SK-N-SH (cell line): ENCODE measurements around the gene PRDX5. TPM values are rescaled to one million over a fixed set of nuclear protein-coding genes. Genes with fewer than 3 reads are reported as not detected.

ENCODE experiments used
- CTCF ChIA-PET: fragments of 300-600, 350-600 bp; formaldehyde crosslinking; extraction: SDS; loops from one replicate; lab custom pipeline; 2021; lab: Yijun Ruan, JAX
- POLR2A ChIA-PET: fragments of 350-600 bp; sonication (Branson Sonifier 250); formaldehyde crosslinking; extraction: SDS; loops from one replicate; lab custom pipeline; 2020; ENCODE audit warnings: antibody characterized with exemption, inconsistent platforms; lab: Yijun Ruan, JAX
- DNase-seq: peaks from one replicate; pipeline ENCODE4 v3.0.0; 2012
- H2AFZ ChIP-seq: fragments of 200-600 bp; sonication (generic); 2 replicates; pipeline ENCODE4 v1.8.1; 2016; ENCODE audit warnings: antibody characterized with exemption, mild to moderate bottlenecking, low read depth
- H3F3A ChIP-seq: fragments of 200-600 bp; sonication (generic); replicated peaks from 2 replicates; pipeline ENCODE3; 2016; ENCODE audit warnings: antibody characterized with exemption, mild to moderate bottlenecking; ENCODE audit not compliant: insufficient read depth
- H3K27ac ChIP-seq, 2 experiments: fragments of 200-500 bp in 1 of 2; fragments of 200-600 bp in 1 of 2; sonication (Bioruptor generic) in 1 of 2; sonication (generic), shearing (Covaris generic) in 1 of 2; 2 replicates each; pipeline versions ENCODE4 v1.5.1 to v1.6.1; 2014 to 2016; ENCODE audit warnings: low read depth in 2 of 2, inconsistent platforms in 1 of 2, low read length in 1 of 2, mild to moderate bottlenecking in 1 of 2, mixed read lengths in 1 of 2
- H3K27me3 ChIP-seq: fragments of 200-600 bp; sonication (generic), shearing (Covaris generic); 2 replicates; pipeline ENCODE4 v1.6.1; 2016; ENCODE audit warnings: mixed run types; ENCODE audit not compliant: insufficient read depth
- H3K36me3 ChIP-seq, 2 experiments: fragments of 200-500 bp in 1 of 2; fragments of 200-600 bp in 1 of 2; sonication (Bioruptor generic) in 1 of 2; sonication (generic) in 1 of 2; replicated peaks in 1 of 2; 2 replicates each; pipeline versions ENCODE3 to v1.5.1; 2014 to 2016; ENCODE audit warnings: low read length in 1 of 2, mild to moderate bottlenecking in 1 of 2; ENCODE audit not compliant: insufficient read depth in 2 of 2, control insufficient read depth in 1 of 2
- H3K4me1 ChIP-seq, 2 experiments: fragments of 200-500 bp in 1 of 2; fragments of 200-600 bp in 1 of 2; sonication (Bioruptor generic) in 1 of 2; sonication (generic), shearing (Covaris generic) in 1 of 2; 2 replicates each; pipeline versions ENCODE4 v1.5.1 to v1.6.1; 2014 to 2016; ENCODE audit warnings: low read depth in 1 of 2, low read length in 1 of 2, mixed run types in 1 of 2; ENCODE audit not compliant: insufficient read depth in 2 of 2, control insufficient read depth in 1 of 2
- H3K4me2 ChIP-seq: fragments of 200-600 bp; sonication (generic), shearing (Covaris generic); 2 replicates; pipeline ENCODE4 v1.6.1; 2017; ENCODE audit warnings: mixed run types
- H3K4me3 ChIP-seq, 2 experiments: fragments of 200-500 bp in 1 of 2; fragments of 200-600 bp in 1 of 2; sonication (Bioruptor generic) in 1 of 2; sonication (generic), shearing (Covaris generic) in 1 of 2; 2 replicates each; pipeline versions ENCODE4 v1.5.1 to v1.8.1; 2014 to 2016; ENCODE audit warnings: low read depth in 2 of 2, inconsistent platforms in 1 of 2, low read length in 1 of 2, mild to moderate bottlenecking in 1 of 2, mixed read lengths in 1 of 2, moderate library complexity in 1 of 2
- H3K79me2 ChIP-seq: fragments of 200-600 bp; sonication (generic); 2 replicates; pipeline ENCODE4 v1.8.1; 2017; ENCODE audit warnings: mild to moderate bottlenecking; ENCODE audit not compliant: insufficient read depth
- H3K9ac ChIP-seq: fragments of 200-600 bp; sonication (generic); 2 replicates; pipeline ENCODE4 v1.6.1; 2017; ENCODE audit warnings: mixed run types
- H3K9me2 ChIP-seq: fragments of 200-600 bp; sonication (generic); 2 replicates; pipeline ENCODE4 v1.6.1; 2017; ENCODE audit warnings: mixed run types
- H3K9me3 ChIP-seq: fragments of 200-600 bp; sonication (generic); 2 replicates; pipeline ENCODE4 v1.6.1; 2017; ENCODE audit warnings: mixed run types, mild to moderate bottlenecking, moderate library complexity
- H4K20me1 ChIP-seq: fragments of 200-600 bp; sonication (generic); 2 replicates; pipeline ENCODE4 v1.6.1; 2017; ENCODE audit warnings: mild to moderate bottlenecking, mixed run types; ENCODE audit not compliant: insufficient read depth
- ELF1 ChIP-seq: IDR thresholded peaks from 2 replicates; pipeline ENCODE4 v1.4.0; 2012
- EP300 ChIP-seq, 2 experiments: IDR thresholded peaks; 2 replicates each; pipeline versions ENCODE4 v1.4.0 to v1.6.1; 2012; ENCODE audit warnings: borderline replicate concordance in 1 of 2, low read depth in 1 of 2, low read length in 1 of 2
- FOXJ3 ChIP-seq: sonication (generic); formaldehyde crosslinking; IDR thresholded peaks from 2 replicates; pipeline ENCODE4 v1.5.1; 2020; ENCODE audit warnings: mild to moderate bottlenecking, missing genetic modification reagents
- GABPA ChIP-seq: IDR thresholded peaks from 2 replicates; pipeline ENCODE4 v1.4.0; 2012; ENCODE audit warnings: low read depth, mild to moderate bottlenecking
- GATA2 ChIP-seq: sonication (generic); formaldehyde crosslinking; IDR thresholded peaks from 2 replicates; pipeline ENCODE4 v1.5.0; 2020; ENCODE audit warnings: mild to moderate bottlenecking, missing genetic modification reagents
- NFIC ChIP-seq: IDR thresholded peaks from 2 replicates; pipeline ENCODE4 v1.4.0; 2012; ENCODE audit warnings: borderline replicate concordance
- NRF1 ChIP-seq: IDR thresholded peaks from 2 replicates; pipeline ENCODE4 v1.6.1; 2012; ENCODE audit warnings: low read depth, mild to moderate bottlenecking, low read length
- SIN3A ChIP-seq: IDR thresholded peaks from 2 replicates; pipeline ENCODE4 v1.6.1; 2012; ENCODE audit warnings: low read depth, mild to moderate bottlenecking, low read length, moderate library complexity, borderline replicate concordance
- SMC3 ChIP-seq: IDR thresholded peaks from 2 replicates; pipeline ENCODE4 v1.6.1; 2012; ENCODE audit warnings: low read depth, low read length, improper control_type of control experiment
- TEAD4 ChIP-seq: IDR thresholded peaks from 2 replicates; pipeline ENCODE4 v1.4.0; 2012; ENCODE audit warnings: mild to moderate bottlenecking, borderline replicate concordance; ENCODE audit not compliant: insufficient read depth
- YY1 ChIP-seq: IDR thresholded peaks from 2 replicates; pipeline ENCODE4 v1.4.0; 2012; ENCODE audit warnings: low read depth, mild to moderate bottlenecking
- WGBS: methylation state at CpG from one replicate; pipeline ENCODE4 v1.1.6; 2017; ENCODE audit warnings: low lambda C conversion rate; 5-methylcytosine and 5-hydroxymethylcytosine counted together
- polyA plus RNA-seq, 3 experiments: library from polyadenylated mRNA; depleted of rRNA; stranded (reverse); fragments of >200 nt; gene quantifications; 2 replicates each; pipeline ENCODE4 v1.2.3, GENCODE V29; 2012
- TF ChIP-seq, protein P1 (sequence below): fragments of 200-600 bp; sonication (generic); IDR thresholded peaks from 2 replicates; pipeline ENCODE4 v1.6.1; 2017; ENCODE audit warnings: antibody characterized with exemption, mild to moderate bottlenecking, moderate library complexity
- TF ChIP-seq, protein P2 (sequence below): fragments of 150-350 bp; IDR thresholded peaks from 2 replicates; pipeline ENCODE4 v1.6.1; 2016; ENCODE audit warnings: mild to moderate bottlenecking, low read depth, low read length
- TF ChIP-seq, protein P3 (sequence below): IDR thresholded peaks from 2 replicates; pipeline ENCODE4 v1.4.0; 2012; ENCODE audit warnings: low read depth, borderline replicate concordance
- TF ChIP-seq, protein P4 (sequence below): fragments of 150-350 bp; IDR thresholded peaks from 2 replicates; pipeline ENCODE4 v1.6.1; 2017; ENCODE audit warnings: antibody characterized with exemption, low read length, low read depth, borderline replicate concordance
- TF ChIP-seq, protein P5 (sequence below): IDR thresholded peaks from 2 replicates; pipeline ENCODE4; 2012
- TF ChIP-seq, protein P6 (sequence below): IDR thresholded peaks from 2 replicates; pipeline ENCODE4 v1.6.1; 2012; ENCODE audit warnings: mild to moderate bottlenecking, low read depth, low read length, moderate library complexity

The PRDX5 gene
- polyA plus RNA-seq, 1 of the 3 experiments (the other 2 are of a cell fraction): 1,000 TPM

DNA sequence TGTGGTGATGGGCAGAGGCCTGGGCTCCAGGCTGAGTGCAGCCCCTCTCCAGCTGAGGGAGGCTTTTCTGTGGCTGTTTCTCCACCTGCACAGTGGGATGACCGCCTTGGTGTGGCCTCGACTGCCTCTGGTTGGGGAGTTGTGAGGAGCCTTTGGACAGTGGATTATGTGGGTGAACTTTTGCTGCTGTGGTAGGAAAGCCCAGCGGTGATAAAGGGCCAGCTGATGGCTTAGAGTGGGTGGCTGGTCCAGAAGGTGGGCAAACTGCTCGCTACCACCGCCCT, 13.9 kb upstream of the PRDX5 start:
- WGBS: 65% methylated on average over 3 of the region's 5 CpGs
- Histone ChIP-seq H4K20me1 (no peaks in the 10 kb centered on the region), H3K4me2 (peak overlapping the region; percentile 84), H3K27me3 (no peaks in the 10 kb centered on the region), H3K27ac (peak overlapping the region; percentile 83 to 96; a peak in 3 of 4 replicates), H3K36me3 (peaks cover 0 to 2% of the 10 kb centered on the region in 2 experiments), H3K9ac (peak overlapping the region; percentile 68; the same call in 1 of the 2 replicates), H3K79me2 (peaks cover 23% of the 10 kb centered on the region; the same call in 1 of the 2 replicates), H3K9me2 (no peaks in the 10 kb centered on the region), H3K4me1 (peaks cover 5 to 18% of the 10 kb centered on the region in 2 experiments; a peak in 2 of 4 replicates), H2AFZ (no peak overlapping the region), H3F3A (peaks cover 12% of the 10 kb centered on the region), H3K4me3 (peak overlapping the region; percentile 67 to 82), H3K9me3 (no peaks in the 10 kb centered on the region)
- POLR2A ChIA-PET: interaction anchor here (1.0 to 5.8 kb wide), 10 partner anchors 14 to 99 kb away, joined by 3 to 54 read pairs (median 4); partner anchors contain the start of genes BAD, FKBP2, GPR137 and PRDX5
- CTCF ChIA-PET: interaction anchor here (0.8 to 6.7 kb wide), 33 partner anchors 9 to 813 kb away, joined by 3 to 196 read pairs (median 6); partner anchors contain the start of genes BAD, FERMT3, GPR137 and KCNK4
- DNase-seq: no peak
- no peak for TF ChIP-seq SIN3A
- TF ChIP-seq GATA2 (CRISPR knock-in tag): no peak
- TF ChIP-seq TEAD4: no peak
- TF ChIP-seq EP300 (IDR thresholded peaks at IDR 0.05; ENCODE audit: borderline replicate concordance in 1 of 2, low read depth in 1 of 2, low read length in 1 of 2): no peak
- TF ChIP-seq, protein P1, sequence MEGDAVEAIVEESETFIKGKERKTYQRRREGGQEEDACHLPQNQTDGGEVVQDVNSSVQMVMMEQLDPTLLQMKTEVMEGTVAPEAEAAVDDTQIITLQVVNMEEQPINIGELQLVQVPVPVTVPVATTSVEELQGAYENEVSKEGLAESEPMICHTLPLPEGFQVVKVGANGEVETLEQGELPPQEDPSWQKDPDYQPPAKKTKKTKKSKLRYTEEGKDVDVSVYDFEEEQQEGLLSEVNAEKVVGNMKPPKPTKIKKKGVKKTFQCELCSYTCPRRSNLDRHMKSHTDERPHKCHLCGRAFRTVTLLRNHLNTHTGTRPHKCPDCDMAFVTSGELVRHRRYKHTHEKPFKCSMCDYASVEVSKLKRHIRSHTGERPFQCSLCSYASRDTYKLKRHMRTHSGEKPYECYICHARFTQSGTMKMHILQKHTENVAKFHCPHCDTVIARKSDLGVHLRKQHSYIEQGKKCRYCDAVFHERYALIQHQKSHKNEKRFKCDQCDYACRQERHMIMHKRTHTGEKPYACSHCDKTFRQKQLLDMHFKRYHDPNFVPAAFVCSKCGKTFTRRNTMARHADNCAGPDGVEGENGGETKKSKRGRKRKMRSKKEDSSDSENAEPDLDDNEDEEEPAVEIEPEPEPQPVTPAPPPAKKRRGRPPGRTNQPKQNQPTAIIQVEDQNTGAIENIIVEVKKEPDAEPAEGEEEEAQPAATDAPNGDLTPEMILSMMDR: no peak
- TF ChIP-seq SMC3: no peak
- no peak for TF ChIP-seq NRF1
- TF ChIP-seq, protein P2, sequence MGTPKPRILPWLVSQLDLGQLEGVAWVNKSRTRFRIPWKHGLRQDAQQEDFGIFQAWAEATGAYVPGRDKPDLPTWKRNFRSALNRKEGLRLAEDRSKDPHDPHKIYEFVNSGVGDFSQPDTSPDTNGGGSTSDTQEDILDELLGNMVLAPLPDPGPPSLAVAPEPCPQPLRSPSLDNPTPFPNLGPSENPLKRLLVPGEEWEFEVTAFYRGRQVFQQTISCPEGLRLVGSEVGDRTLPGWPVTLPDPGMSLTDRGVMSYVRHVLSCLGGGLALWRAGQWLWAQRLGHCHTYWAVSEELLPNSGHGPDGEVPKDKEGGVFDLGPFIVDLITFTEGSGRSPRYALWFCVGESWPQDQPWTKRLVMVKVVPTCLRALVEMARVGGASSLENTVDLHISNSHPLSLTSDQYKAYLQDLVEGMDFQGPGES: no peak
- TF ChIP-seq, protein P3, sequence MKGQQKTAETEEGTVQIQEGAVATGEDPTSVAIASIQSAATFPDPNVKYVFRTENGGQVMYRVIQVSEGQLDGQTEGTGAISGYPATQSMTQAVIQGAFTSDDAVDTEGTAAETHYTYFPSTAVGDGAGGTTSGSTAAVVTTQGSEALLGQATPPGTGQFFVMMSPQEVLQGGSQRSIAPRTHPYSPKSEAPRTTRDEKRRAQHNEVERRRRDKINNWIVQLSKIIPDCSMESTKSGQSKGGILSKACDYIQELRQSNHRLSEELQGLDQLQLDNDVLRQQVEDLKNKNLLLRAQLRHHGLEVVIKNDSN: no peak
- no peak for TF ChIP-seq ELF1
- TF ChIP-seq YY1: no peak
- no peak for TF ChIP-seq GABPA
- TF ChIP-seq, protein P4, sequence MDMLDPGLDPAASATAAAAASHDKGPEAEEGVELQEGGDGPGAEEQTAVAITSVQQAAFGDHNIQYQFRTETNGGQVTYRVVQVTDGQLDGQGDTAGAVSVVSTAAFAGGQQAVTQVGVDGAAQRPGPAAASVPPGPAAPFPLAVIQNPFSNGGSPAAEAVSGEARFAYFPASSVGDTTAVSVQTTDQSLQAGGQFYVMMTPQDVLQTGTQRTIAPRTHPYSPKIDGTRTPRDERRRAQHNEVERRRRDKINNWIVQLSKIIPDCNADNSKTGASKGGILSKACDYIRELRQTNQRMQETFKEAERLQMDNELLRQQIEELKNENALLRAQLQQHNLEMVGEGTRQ: no peak
- TF ChIP-seq, protein P5, sequence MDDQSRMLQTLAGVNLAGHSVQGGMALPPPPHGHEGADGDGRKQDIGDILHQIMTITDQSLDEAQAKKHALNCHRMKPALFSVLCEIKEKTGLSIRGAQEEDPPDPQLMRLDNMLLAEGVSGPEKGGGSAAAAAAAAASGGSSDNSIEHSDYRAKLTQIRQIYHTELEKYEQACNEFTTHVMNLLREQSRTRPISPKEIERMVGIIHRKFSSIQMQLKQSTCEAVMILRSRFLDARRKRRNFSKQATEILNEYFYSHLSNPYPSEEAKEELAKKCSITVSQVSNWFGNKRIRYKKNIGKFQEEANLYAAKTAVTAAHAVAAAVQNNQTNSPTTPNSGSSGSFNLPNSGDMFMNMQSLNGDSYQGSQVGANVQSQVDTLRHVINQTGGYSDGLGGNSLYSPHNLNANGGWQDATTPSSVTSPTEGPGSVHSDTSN: no peak
- no peak for TF ChIP-seq FOXJ3 (CRISPR knock-in tag)
- TF ChIP-seq, protein P6, sequence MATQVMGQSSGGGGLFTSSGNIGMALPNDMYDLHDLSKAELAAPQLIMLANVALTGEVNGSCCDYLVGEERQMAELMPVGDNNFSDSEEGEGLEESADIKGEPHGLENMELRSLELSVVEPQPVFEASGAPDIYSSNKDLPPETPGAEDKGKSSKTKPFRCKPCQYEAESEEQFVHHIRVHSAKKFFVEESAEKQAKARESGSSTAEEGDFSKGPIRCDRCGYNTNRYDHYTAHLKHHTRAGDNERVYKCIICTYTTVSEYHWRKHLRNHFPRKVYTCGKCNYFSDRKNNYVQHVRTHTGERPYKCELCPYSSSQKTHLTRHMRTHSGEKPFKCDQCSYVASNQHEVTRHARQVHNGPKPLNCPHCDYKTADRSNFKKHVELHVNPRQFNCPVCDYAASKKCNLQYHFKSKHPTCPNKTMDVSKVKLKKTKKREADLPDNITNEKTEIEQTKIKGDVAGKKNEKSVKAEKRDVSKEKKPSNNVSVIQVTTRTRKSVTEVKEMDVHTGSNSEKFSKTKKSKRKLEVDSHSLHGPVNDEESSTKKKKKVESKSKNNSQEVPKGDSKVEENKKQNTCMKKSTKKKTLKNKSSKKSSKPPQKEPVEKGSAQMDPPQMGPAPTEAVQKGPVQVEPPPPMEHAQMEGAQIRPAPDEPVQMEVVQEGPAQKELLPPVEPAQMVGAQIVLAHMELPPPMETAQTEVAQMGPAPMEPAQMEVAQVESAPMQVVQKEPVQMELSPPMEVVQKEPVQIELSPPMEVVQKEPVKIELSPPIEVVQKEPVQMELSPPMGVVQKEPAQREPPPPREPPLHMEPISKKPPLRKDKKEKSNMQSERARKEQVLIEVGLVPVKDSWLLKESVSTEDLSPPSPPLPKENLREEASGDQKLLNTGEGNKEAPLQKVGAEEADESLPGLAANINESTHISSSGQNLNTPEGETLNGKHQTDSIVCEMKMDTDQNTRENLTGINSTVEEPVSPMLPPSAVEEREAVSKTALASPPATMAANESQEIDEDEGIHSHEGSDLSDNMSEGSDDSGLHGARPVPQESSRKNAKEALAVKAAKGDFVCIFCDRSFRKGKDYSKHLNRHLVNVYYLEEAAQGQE: no peak
- TF ChIP-seq NFIC: no peak
